GM19025 (cell line): ENCODE data around the gene CHMP4B.

Experiments used
- ATAC-seq: cut with Tn5 transposase; IDR thresholded peaks from one replicate; pipeline ENCODE4 v1.9.1; 2021; ENCODE audit warnings: mild to moderate bottlenecking, low read depth, moderate library complexity; ENCODE audit not compliant: unreplicated experiment

CHMP4B gene

GRCh38 chr20:33859157-33859695, 48.1 kb downstream of the CHMP4B start:
- no peak for ATAC-seq

GRCh38 chr20:33859751-33860150, 48.6 kb downstream of the CHMP4B start:
- ATAC-seq = no peak

- ATAC-seq = no peak
These were observed 50.3 kb downstream of the CHMP4B start for GRCh38 chr20:33861458-33861857.

- no peak for ATAC-seq
These were observed 51.7 kb downstream of the CHMP4B start for GRCh38 chr20:33862709-33863403.

- no peak for ATAC-seq
These were observed 52.5 kb downstream of the CHMP4B start for GRCh38 chr20:33863440-33864323.

GRCh38 chr20:33864324-33864963, 53.3 kb downstream of the CHMP4B start:
- no peak for ATAC-seq

GRCh38 chr20:33865761-33866370, 54.7 kb downstream of the CHMP4B start:
- no peak for ATAC-seq

- no peak for ATAC-seq
These were observed 55.4 kb downstream of the CHMP4B start for GRCh38 chr20:33866398-33867100.

GRCh38 chr20:33868042-33868441, 56.9 kb downstream of the CHMP4B start:
- no peak for ATAC-seq

- no peak for ATAC-seq
These were observed 57.4 kb downstream of the CHMP4B start for GRCh38 chr20:33868595-33868994.

- ATAC-seq = no peak
These were observed 58.1 kb downstream of the CHMP4B start for GRCh38 chr20:33869283-33869682.

- ATAC-seq = no peak
These were observed 60.2 kb downstream of the CHMP4B start for GRCh38 chr20:33871362-33871761.

- no peak for ATAC-seq
These were observed 63.0 kb downstream of the CHMP4B start for GRCh38 chr20:33874129-33874528.

- peak; percentile 67 for ATAC-seq
These were observed 63.9 kb downstream of the CHMP4B start for GRCh38 chr20:33875055-33875454.

- no peak for ATAC-seq
These were observed 64.4 kb downstream of the CHMP4B start for GRCh38 chr20:33875534-33876026.

- no peak for ATAC-seq
These were observed 67.4 kb downstream of the CHMP4B start for GRCh38 chr20:33878583-33878982.

GRCh38 chr20:33880396-33880795, 69.2 kb downstream of the CHMP4B start:
- no peak for ATAC-seq

- no peak for ATAC-seq
These were observed 70.8 kb downstream of the CHMP4B start for GRCh38 chr20:33881989-33882388.

GRCh38 chr20:33882481-33882880, 71.3 kb downstream of the CHMP4B start:
- no peak for ATAC-seq

GRCh38 chr20:33883164-33883563, 72.0 kb downstream of the CHMP4B start:
- ATAC-seq = peak; percentile 83
